Measurements from ENCODE around the gene ZNF532.

ZNF532 gene

DNA sequence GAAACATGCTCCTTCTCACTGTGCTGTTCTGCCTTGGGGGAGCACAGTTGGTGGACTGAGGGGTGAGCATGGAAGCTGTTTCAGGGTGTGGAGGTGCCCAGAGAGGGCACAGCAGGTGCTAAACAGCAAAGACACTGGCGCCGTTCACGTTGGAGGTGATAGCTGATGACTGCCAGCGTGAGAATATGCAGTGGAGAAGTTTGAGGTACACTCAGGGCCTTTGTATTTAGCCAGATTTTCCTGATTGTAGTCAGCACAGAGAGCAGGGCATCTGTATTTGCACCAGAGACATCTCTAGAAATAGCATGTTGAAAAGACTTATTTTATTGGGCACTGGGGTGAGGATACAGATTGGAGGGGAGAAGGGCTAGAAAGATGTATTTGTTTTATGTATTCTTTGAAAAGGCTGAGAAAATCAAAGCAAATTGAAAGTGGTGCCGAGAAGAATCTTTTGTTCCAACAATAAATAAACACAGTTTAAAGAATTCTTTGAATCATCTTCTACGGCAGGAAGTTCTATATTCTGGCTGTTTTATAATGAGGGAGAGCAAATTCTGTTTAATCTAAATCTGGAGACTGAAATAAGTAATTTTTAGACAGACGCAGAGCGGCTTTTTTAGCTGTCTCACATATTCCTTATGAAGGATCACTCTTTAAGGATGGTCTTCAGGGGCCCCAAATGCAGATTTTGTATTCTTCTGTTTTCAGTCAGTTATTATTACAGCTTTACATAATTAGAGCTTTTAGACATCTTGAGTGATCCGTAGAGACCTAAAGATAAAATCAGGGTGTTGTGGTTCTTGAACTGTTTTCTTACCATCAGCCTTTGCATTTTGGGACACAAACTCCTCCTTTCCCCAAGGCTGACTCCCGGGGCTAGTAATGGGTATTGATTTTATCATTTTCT, 7.1 kb downstream of the ZNF532 start:
- no peak for DNase-seq

GRCh38 chr18:58878640-58879039, 14.0 kb downstream of the ZNF532 start:
- DNase-seq: no peak

DNA sequence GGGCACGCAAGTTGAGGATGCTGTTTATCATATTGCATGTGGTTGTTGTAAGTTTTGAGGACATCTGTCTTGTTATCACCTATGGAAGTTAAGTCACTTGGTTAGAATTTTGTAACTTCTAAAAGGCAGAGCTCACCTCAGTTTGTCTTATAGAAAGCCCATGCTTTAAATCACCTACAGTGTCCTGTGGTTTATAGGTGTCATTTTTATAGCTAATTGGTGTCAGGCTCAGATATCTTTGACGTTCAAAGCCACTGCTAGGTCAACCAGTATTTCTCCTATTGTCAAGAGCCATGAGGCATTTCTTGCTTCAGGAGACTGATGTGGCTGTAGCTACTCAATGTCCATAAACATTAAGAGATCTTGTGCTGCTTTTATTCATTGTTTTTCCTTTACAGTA, 16.8 kb downstream of the ZNF532 start:
- DNase-seq: no peak

- DNase-seq: no peak
Measured at GRCh38 chr18:58882044-58882443, 17.4 kb downstream of the ZNF532 start.

DNA sequence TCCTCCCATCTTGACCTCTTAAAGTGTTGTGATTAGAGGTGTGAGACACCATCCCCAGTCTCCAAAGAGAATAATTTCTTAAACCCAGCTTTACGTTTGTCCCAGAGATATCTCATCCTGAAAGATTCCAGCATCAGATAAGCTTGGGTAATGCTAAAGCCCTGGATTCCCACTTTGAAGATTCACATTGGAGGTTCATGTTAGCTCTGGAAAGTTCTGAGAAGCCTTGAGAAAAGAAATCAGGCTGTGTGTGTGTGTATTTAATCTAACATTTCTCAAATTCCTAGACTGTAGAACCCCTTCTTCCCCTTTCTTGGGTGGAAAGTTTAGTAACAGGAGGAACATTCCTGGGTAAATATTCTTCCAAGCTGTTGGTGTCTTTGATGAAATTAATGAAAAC, 18.0 kb downstream of the ZNF532 start:
- DNase-seq: no peak

GRCh38 chr18:58884680-58885079, 20.0 kb downstream of the ZNF532 start:
- DNase-seq: no peak

DNA sequence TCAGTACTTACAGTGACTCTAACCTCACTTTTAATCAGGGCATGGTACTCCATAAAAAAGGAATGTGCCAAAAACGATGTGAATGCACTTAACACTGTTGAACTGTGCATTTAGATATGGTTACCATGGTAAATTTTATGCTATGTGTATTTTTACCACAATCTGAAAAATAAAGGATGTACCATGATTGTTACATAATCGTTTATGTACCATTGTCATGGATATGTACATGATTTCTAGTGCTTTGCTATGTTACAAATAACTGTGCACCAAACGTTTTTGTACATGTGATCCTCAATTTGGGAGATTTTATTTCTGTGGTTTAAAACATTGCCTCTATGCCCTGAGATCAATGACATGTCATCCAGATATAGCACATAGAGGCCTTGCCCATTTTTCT, 21.8 kb downstream of the ZNF532 start:
- no peak for DNase-seq

GRCh38 chr18:58886864-58887612, 22.4 kb downstream of the ZNF532 start:
- DNase-seq: no peak

GRCh38 chr18:58887613-58887963, 22.9 kb downstream of the ZNF532 start:
- DNase-seq: peak; percentile 8 to 58

DNA sequence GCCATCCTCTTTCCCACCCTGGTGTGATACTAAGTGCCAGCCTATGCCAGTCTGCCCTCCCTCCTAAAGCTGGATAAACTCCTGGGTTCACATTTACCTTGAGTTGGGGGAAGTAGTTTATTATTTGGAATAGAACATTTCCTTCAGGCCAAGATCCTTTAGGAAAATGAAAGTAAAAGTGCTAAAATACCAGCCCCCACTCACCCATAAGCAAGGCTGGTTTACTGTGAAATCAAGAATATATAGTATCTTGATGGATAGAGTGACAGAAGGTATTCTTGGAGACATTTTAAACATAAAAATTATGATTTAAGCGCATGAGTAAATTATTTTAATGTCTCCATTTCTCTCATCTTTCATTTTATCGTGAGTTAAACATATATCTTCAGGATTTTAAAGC, 27.1 kb downstream of the ZNF532 start:
- DNase-seq: no peak

DNA sequence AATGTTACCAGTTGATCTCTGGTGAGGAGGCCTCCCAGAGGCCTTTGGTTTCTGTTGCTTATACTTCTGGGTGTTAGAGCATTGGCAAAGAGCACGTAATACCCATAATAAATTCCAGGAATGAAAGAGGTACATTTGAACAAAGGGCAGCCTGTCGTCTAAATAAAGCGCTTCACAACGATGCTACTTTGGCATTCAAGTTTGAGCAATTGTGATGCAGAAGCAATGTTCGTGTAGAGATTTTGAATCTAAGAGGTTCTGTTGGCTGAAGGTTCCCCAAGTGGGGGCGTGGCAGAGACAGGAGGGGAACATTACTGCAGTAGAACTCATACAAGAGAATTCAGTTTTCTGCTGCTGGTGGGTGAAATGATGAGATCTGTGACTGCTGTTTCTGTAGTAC, 27.8 kb downstream of the ZNF532 start:
- no peak for DNase-seq

DNA sequence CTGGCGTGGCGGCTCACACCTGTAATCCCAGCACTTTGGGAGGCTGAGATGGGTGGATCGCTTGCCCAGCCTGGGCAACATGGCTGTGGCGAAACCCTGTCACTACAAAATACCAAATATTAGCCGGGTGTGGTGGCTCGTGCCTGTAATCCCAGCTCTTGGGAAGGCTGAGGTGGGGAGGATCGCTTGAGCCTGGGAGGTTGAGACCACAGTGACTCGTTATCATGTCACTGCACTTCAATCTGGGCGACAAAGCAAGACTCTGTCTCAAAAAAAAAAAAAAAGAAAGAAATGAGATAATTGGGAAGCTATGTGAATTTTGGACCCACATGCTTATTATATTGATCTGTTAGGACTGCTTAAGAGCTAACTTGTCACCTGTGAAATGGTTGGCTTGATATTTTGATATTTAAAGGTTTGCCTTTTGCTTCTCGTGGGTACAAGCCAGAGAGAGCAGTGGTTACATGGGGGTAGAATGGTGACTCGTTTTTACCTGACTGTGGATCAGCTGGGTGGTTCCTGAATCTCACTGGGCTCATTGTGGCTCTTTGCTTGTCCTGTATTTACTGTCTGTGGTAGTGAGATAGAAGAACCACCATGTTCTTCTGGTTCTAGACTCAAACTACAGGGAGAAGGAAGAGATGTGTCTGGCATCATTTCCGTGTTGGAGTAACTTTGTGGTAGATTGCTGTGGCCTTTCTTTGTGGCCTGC, 28.9 kb downstream of the ZNF532 start:
- DNase-seq: no peak

DNA sequence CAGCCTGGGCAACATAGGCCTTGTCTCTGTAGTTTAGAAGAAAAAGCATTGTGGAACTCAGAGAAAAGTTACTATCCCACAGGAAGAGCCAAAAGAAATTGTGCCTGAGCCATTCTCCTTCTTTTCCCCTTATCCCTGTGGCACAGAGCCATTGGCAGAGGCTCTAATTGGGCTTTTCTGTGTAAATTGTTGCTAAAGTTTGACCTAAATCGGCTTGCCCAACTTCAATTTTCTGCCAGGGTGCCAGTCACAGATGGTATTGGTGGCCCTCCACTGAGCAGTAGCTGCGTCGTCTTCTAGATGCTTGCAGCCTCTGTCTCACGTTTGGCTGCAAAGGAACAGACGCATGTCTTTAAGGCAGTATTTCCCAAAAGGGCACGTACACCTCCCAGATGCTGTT, 30.3 kb downstream of the ZNF532 start:
- no peak for DNase-seq

- DNase-seq: no peak
Measured at GRCh38 chr18:58895385-58895784, 30.7 kb downstream of the ZNF532 start.

GRCh38 chr18:58896268-58896667, 31.6 kb downstream of the ZNF532 start:
- DNase-seq: peak in 1 of 2 donors; percentile 4

- DNase-seq: no peak
Measured at GRCh38 chr18:58896734-58897508, 32.2 kb downstream of the ZNF532 start.

DNA sequence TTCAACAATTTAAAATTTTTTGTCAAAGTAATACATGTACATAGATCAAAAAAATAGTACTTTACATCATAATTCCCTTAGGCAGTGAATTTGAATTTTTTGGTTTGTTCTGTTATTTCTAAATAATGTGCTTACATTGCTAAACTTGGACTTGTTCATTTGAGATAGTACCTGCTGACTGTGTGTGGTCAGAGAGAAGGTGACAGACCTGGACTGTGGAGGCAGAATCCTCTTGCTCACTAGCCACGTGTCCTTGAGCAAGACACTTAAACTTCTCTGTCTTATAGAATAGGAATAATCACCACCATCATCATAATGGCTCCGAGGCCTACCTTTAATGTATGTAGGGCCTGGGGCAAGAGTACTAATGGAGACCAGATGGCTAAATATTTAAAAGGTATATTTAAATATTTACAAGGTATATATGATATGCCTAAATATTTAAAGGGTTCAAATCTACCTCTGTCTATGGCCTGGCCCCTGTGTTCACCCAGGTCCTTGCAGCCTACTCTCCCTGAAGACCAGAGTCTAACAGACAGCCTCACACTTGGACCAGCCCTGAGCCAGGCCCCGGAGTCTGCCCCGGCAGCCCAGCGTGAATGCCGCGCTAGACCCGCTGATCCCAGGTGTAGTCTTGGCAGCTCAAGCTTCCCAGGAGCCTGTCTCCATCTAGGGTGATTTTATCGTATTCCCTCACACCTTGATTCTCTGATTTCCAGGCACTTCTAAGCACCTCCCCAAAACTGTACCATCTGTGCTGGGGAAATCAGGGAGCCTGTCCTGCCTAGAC, 33.5 kb downstream of the ZNF532 start:
- DNase-seq: no peak

DNA sequence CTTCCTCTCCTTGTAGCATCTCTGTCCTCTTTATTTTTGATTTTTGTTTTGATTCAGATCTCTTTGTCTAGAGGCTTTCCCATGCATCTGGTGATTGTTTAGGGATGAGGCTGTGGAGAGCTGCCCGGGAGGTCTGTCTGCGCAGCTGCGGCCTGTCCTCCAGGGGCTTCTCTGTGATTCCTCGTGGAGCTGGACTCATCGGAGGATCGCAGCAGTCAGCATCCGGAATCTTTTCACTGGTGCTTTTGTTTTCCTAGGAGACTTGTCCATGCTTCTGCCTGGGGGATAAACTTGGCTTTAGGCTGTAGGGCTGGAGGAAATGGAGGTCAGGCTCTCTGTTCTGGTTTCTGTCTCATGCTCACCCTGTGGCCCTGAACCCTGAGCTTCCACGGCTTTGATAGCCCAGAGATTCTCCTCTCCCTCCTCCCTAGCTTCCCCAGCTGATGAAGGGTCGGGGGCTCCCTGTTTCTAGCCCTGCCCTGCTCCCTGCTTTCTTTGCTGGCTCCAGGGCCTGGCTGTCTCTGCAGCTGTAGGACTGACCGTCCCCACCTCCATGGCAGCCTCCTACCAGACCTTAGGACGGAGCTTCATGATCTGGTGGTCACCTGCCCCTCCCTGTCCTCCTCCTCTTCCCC, 35.5 kb downstream of the ZNF532 start:
- no peak for DNase-seq

GRCh38 chr18:58901143-58901542, 36.5 kb downstream of the ZNF532 start:
- no peak for DNase-seq

- no peak for DNase-seq
Measured at GRCh38 chr18:58901783-58902182, 37.1 kb downstream of the ZNF532 start.

- no peak for DNase-seq
Measured at GRCh38 chr18:58902961-58903360, 38.3 kb downstream of the ZNF532 start.

All from CD4-positive, alpha-beta T cell treated with Interleukin-1 beta for 1 hour (primary cell).